Smooth muscle cell of the brain vasculature (primary cell): Measurements from ENCODE around the gene LSM5.

Experiments used
- DNase-seq: peaks from one replicate; pipeline ENCODE4 v3.0.0-alpha.2; 2012; ENCODE audit warnings: low read depth, low spot score

The LSM5 gene

DNA sequence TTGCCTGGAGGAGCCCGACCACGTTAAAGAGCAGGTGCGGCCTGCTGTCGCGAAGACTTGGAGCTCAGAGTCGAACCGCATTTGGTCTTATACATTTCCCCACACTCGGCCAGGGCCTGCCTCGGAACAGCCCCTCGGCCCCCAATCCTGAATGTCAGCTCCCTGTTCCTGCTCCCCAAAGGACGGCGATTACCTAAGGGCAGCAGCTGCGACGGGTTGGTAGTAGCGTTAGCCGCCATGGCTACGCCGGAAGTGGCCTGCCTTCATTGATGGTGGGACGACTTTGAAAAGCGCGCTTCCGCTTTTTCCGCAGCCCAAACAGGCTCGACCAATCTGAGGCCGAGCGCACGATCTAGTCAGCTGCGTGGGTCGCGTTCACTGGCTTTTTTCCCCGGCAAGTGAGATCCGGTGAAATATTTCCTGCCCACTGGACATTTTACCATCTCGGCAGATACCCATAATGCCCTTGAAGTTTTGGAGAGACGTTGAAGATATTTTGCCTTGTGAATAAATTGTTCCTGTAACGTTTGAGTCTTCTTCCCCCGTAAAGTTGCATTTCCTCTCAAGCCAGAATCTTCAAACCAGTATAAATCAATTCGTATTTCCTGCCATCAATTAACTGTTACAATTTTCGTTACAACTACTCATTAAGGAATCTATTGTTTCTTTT is at the start of gene LSM5:
Gene LSM5, minus strand, starts transcription at position 254 of the 670 bp plus-strand sequence. Its CDS starts 15 bp downstream, at position 239.
- DNase-seq, result peak; percentile 83

DNA sequence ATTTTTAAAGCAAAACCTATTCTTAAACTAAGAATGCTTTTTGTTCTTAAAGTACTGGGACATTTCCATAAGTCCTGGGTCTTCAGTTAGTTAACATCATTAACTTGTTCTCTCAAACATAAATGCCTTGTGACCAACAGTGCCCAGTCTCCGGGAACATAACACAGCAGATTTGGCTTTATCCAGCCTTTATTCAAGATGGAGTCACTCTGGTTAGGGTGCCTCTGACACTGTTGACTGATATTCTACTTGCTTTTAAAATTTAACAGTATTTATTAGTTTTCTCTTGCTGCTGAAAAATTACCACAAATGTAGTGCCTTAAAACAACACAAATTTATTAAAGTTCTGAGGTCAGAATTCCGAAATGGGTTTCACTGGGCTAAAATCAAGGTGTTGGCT is 49.2 kb upstream of the LSM5 start:
- DNase-seq, result no peak

DNA sequence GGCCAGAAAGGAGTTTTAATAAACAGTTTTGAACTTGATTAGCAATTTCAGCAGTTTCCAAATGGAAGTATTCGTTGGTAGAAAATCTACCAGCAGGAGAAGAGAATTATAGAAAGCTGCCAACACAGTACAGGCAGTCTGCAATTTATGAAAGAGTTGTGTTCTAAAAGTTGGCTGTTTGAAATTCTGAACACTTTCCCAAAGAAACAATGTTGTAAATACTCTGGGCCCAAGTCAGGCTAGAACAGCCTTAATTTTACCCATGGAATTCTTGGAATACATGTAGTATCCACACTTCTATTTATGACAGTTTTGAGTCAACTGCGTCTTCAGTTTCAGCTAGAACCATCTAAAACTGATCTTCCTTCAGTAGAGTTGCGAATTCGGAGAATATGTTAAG is 47.6 kb upstream of the LSM5 start:
- DNase-seq, result no peak

DNA sequence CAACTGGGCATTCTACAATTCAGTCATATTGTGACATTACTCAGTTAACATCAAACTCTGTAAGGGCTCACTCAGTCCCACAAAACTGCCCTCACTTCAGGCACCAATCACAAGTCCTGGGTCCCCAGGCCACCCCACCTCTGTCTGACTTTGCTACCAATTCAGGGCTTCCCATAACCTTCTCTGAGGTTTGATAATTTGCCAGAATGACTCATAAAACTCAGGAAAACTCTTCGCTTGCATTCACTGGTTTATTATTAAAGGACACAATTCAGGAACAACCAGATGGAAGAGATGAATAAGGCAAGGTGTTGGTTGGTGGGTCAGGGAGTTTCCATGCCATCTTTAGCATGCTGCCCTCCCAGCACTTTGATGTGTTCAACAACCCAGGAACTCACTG is 46.4 kb upstream of the LSM5 start:
- peak; percentile 26 for DNase-seq

DNA sequence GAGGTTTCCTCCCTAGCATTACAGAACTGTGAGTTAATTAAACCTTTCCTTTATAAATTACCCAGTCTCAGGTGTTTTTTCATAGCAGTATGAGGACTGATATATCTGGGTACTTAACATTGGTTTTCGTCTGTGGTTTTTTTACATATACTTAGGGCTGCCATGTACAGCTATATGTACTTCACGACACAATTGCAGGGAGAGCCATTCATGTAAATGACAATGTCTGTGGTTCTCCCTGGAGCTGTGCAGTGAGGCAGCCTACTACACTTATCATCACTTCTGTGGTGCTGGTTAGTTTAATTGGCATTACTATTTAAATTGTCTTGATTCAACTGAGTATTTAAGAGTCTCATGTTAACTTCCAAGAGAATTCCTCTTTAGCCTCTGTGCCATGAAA is 45.8 kb upstream of the LSM5 start:
- DNase-seq, result no peak

DNA sequence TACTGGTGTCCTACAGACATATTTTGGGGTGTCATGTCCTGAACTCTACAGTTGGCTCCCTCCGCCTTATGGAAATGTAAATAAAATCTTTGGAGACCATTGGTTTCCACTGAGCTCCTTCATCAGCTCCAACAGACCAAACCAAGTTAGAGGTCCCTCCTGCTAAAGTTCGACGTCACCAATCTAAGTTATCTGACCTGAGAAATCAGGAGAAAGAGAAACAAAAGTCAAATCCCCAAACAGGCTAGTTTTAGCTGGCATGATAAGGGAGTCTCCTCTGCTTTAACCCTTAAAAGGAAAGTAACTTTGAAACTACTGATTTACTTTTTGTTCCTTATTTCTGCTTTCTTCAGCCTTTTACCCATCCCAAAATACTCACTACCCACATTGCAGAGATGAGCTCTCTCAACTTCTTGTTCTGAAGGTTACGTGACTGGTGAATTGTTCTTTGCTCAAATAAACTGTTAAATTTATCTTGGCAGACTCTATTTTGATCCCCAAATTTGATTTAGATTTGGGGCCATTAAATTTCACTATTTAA is 45.1 kb upstream of the LSM5 start:
- DNase-seq, result no peak

DNA sequence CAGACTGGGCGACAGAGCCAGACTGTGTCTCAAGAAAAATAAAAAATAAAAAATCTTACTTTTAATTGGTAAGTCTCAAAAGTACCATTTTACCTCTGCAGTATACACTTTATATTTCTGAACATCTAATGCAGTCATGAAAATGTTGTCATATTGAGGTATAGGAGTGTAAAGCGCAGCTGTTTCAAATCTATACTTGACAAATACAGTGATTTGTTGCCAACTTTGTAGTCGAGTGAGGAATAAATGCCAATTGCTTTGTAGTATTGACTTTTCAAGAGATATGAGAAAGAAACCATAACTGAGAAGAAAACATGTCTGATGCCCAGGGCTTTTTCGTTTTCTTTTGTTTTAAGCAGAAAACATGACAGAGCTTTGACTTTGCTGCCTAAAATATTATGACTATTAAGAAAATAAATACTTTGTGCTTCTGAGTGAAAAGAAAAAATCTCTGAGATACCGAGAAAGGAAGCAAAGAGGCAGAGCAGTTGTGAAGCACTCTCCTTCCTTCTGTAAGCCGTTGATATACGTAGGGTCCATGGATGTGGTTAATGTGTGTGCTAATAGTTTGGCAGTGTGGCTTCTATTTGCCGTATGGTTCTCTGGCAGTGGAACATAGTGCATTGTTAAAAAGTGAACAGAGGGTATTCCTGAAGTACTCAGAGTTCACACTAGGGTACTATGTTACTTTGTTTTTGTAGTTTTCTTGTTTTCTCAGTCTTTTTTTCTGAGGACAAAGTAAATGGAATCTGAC is 43.3 kb upstream of the LSM5 start:
- DNase-seq, result no peak

DNA sequence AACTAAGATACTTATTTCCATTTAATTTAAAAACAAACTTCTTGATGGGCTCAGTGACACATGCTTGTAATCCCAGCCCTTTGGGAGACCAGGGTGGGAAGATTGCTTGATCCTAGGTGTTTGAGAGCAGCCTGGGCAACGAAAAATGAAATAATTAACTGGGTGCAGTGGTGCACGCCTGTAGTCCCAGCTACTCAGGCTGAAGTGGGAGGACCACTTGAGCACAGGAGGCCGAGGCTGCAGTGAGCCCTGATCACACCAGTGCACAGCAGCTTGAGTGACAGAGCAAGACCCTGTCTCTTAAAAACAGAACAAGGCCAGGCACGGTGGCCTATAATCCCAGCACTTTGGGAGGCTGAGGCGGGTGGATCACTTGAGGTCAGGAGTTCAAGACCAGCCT is 42.5 kb upstream of the LSM5 start:
- DNase-seq, result no peak

DNA sequence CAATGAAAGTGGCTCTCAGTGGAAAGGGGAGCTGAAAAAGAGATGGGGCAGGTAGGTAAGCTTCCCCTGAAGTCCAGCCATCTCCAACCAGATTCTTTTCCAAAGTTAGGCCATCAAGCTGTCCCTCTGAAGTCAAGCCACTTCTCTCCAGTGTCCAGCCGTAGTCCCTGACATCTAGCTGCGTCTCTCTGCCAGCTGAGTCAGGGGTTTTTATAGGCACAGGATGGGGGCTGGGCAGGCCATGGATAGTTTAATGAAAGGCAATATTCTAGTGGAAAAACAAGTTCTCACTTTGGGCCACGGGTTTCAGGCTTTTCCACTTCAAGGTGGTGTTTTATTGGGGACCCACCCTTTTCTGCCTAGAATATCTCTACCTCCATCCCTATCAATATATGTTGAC is 41.9 kb upstream of the LSM5 start:
- no peak for DNase-seq

DNA sequence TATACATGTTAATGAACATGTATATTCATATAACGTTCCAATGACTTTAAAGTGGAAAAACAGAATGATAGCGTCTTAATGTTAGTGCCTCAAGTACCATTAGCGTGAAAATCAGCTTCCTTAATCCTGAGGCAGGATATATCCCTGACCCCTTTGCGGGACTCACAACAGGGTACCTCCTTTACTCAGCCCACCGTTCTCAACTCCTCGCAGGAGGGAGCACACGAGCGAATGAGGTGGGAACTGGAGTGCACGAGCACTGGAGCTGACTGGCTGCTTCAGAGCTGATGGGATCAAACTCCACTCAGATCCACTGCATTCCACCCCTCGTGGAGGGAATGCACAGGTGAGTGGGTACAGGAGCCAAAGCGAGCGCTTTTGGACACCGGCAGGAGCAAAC is 41.2 kb upstream of the LSM5 start:
- no peak for DNase-seq

DNA sequence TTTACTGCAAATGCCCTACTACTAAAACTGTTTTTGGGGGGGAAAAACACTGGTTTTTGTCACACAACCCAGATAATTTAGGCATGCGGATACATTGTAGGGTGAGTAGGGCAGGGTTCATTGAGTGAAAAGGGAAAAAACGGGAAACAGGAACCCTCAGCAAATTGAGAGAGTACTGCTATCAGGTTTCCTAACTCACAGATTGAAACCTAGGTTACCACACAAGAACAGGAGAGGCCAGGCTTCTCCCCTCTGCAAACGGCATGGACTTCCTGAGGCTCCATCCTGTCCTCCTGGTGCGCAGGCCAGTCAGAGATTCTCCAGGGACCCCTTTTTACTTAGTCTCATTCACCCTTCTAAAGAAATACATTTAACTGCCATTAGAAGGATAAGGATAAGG is 35.7 kb upstream of the LSM5 start:
- DNase-seq, result no peak

DNA sequence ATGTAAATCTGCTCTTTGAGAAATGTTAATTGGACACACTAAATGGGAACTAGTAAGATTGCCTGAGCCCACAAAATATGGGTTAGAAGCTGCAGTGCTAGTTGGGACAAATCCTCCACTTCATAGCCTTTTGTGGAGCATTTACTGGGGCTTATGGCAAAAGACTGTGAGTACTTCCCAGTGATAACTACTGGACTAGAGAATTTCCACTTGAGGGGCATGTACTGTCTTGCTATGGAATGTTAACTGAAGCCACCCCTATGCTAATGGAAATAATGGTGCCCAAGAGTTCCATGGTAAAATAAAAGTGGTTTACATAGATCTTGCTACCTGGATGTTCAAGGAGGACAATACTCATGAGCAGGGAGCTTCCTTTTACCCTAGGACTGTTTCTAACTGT is 34.5 kb upstream of the LSM5 start:
- no peak for DNase-seq

DNA sequence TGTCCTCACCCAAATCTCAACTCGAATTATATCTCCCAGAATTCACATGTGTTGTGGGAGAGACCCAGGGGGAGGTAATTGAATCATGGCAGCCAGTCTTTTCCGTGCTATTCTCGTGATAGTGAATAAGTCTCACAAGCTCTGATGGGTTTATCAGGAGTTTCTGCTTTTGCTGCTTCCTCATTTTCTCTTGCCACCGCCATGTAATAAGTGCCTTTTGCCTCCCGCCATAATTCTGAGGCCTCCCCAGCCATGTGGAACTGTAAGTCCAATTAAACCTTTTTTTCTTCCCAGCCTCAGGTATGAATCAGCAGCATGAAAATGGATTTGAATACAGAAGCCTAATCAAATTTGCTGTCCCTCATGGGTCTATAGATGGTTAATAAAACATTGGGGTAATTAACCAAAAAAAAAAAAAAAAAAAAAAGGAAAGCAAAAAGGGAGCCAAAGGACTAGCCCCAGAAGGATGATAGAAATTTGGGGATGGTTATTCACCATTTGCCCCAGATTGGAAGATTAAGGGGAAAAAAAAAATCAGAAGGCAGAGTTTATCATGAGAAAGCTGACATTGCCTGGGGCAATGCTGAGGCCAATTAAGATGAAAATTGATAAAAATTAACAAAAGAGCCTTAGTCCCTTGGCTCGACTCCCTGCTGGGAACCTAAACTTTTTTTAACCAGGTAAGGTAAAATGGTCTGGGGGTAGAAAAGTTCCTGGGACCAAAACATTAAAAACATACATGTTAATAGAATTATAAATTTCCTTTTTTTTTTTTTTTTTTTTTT is 32.8 kb upstream of the LSM5 start:
- DNase-seq, result no peak

DNA sequence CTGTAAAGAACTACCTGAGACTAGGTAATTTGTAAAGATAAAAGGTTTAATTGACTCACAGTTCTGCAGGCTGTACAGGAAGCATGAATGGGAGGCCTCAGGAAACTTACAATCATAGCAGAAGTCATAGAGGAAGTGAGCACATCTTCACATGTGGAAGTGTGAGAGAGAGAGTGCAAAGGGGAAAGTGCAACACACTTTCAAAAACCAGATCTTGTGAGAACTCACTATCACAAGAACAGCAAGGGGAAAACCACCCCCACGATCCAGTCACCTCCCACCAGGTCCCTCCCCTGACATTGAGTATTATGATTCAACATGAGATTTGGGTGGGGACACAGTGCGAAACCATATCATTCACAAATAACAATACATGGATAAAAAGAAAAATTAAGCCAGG is 29.6 kb upstream of the LSM5 start:
- no peak for DNase-seq

DNA sequence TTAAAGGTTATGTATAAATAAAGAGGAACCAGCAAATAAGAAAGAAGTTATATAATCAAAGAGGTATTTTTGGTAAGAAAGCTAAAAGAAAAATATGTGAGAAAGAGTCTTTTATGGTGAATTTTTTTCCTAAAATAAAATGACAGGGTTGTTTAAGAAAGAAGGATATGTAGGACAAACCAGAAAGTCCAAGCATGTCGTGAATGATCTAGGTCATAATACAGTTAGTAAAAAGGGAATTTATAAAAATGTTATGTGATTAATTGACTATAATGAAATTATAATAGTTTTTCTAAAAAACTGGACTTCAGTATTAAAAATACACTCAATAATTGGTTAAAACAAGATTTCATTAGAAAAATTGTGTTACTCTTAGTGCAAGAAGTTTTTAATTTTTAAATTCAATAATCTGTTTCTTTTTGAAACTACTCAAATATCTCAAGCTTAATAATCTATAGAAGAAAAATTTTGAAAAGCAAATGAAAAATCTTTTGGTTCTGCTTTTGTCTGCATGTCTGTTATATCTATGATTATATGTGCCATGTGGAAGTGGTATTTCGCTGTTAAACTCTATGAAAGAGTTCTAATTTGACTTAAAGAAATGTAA is 28.5 kb upstream of the LSM5 start:
- DNase-seq, result no peak

DNA sequence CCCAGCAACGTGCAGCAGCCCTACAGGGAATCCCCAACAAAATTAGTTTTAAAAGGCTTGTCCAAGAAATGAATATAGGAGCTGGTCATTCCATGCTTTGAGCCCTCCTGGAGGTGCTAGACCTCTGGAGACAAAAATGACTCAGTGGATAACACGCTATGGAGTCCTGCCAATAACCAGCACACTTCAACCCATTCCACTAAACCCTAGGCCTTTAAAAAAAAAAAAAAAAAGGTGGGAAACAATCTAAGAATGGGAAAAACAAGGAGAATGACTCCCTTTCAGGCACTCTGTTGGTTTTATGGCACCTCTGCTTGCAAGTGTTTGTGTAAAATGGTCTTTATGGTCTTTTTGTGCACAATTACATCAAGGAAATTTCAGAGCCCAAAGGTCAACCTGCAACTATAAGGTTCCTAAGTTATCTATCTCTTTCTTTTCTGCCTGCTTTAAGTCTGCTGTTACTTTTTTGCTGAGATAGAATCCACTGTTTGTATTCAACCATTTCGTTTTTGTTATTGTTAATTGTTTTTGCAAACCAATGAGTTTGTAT is 26.4 kb upstream of the LSM5 start:
- DNase-seq, result no peak

DNA sequence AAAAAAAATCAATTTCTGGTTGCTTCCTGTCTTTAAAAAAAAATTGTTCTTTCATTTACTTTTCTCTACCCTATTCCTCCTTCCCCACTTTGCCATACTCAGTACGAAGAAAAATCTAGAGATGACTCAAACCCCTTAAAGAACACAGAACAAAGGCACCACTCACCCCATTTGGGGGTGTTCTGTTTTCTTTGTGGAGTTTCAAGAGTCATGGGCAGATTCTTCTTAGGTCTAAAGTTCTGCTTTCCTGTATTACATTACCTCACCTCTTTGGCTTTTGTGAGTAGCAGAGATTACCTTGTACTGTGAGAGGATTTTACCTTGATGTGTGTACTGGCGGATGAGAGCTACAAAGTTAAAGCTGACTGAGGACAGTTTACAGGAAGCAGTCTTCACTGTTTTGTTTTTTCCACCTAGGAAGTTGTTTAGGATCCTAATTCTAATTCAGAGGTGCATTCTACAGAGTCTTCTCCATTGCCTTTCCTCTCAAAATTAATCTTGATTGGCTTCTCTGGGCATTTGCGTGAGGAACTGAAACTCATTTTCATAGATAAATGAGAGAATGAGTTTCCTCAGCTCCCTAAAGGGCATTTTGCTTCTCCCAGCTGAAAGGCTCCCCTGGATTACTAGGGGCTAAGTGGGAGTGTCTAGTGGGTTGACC is 25.8 kb upstream of the LSM5 start:
- DNase-seq, result no peak

DNA sequence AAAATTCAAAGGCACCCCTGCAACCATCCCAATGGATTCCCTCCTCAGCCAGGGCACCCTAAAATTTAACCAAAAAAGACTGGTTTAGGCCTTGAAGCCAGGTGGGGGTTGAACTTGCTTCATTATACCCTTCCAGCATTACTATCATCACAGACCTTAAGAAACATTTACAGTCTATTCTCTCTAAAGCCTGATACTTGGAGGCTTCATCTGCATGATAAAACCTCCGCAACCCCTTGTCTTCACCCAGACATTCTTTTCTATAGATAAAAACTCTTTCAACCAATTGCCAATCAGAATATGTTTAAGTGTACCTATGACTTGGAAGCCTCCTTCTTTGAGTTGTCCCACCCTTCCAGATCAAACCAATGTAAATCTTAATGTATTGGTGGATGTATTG is 23.0 kb upstream of the LSM5 start:
- no peak for DNase-seq

DNA sequence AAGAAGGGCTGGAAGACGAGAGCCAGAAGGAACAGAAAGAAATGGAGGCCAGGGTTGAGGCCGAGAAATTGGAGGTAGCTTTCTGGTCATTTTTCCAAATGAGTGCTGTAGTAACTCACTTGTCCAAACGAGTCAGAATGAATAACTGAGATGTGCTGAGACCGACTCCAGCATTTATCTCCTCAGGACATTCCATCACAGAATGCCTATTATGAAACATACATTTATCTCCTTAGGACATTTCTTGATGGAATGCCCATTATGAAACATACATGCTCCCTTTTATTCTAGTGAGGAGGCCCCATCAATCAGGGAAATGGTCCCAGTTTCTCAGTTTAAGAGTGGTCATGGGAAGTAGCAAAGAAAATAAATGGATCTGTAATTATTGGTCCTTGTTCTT is 21.6 kb upstream of the LSM5 start:
- no peak for DNase-seq

DNA sequence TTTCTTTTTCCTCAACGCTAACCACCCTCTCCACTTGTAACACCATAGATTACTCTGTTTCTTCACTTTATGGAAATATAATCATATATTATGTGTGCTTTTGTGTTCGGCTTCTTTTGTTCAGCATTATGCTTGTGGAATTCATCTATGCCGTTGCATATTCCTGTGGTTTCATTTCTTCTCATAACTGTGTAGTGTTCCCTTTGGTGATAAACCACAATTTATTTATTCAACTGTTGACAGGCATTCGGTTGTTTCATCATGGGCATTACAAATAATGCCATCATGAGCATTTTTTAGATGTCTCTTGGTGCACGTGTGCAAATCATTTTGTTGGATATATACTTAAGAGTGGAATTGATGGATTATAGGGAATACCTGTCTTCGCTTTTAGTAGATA is 17.2 kb upstream of the LSM5 start:
- DNase-seq, result no peak
